AG09319 (cell line): ENCODE measurements around the gene WDR90.

ENCODE experiments used
- DNase-seq: peaks from one replicate; pipeline ENCODE4 v3.0.0-alpha.2; 2010; ENCODE audit warnings: low read depth; ENCODE audit errors: extremely low read depth
- TF ChIP-seq, protein P1 (sequence below): IDR thresholded peaks from 2 replicates; pipeline ENCODE4 v1.5.1; 2011; ENCODE audit warnings: low read depth, mild to moderate bottlenecking, inconsistent platforms, low read length, moderate library complexity

WDR90 gene

DNA sequence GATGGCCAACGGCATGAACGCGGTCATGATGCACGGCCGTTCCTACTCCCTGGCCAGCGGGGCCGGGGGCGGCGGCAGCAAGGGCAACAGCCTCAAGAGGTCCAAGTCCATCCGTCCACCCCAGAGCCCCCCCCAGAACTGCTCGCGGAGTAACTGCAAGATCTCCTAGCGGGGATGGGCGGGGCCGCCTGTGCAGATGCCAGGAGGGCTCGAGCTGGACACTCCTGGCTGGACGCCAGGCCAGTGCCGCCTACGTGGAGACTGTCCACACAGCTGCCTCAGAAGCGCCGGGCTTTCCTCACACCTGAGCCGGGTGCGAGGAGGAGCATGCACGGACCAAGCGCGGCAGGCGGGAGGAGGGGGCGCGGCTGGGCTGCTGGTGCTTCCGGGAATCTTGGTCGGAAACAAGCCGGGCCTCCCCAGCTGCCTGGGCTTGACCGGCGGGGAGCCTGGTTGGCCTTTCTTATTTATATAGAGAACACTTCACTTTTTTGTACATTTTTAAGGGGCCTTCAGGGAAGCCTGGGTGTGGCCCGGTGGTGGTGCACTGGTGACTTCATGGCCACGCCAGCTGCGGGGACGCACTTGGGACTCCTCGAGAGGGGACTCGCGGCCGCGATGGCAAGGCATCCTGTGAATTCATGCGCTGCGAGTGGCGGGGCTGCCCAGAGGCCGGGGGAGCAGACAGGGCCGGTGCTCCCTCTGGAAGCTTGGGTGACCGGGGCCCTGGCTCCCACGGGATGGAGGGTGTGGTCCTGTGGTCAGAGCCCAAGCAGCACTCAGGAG, 21.5 kb upstream of the WDR90 start:
- TF ChIP-seq, protein P1, sequence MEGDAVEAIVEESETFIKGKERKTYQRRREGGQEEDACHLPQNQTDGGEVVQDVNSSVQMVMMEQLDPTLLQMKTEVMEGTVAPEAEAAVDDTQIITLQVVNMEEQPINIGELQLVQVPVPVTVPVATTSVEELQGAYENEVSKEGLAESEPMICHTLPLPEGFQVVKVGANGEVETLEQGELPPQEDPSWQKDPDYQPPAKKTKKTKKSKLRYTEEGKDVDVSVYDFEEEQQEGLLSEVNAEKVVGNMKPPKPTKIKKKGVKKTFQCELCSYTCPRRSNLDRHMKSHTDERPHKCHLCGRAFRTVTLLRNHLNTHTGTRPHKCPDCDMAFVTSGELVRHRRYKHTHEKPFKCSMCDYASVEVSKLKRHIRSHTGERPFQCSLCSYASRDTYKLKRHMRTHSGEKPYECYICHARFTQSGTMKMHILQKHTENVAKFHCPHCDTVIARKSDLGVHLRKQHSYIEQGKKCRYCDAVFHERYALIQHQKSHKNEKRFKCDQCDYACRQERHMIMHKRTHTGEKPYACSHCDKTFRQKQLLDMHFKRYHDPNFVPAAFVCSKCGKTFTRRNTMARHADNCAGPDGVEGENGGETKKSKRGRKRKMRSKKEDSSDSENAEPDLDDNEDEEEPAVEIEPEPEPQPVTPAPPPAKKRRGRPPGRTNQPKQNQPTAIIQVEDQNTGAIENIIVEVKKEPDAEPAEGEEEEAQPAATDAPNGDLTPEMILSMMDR = no peak
- no peak for DNase-seq

DNA sequence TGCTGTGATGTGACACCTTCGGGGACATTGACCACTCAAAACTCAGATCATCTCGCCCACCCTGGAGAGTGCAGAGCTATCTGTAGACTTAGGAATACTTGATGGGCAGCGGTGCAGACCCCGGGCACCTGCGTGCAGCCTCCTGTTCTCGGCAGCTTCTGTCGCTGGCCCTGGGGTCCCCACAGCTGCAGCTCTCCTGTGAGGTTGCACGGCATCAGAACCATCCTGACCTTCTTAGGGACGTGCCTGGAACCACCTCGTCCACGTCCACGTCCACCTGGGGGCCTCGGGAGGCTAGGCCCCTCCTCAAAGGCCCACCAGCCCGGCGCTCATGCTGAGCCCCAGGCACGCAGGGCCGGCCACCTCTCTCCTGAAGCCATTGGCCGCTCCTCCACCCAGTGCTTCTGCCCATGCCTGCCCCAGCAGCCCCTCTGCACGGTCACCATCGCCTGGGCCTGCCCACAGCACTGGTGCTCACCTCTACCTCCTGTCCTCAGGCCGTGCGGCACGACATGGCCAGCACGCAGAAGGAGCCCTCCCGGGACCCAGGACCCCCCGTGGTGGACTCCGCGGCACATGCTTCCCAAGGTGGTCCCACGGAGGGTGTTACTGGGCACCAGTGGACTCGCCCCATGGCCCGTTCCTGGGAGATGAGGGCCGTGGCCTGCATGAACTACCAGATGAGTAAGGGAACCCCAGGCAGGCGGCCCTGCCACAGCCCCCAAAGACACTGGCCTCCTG, 20.7 kb upstream of the WDR90 start:
- no peak for DNase-seq
- TF ChIP-seq, protein P1 = no peak

- TF ChIP-seq, protein P1 = no peak
- DNase-seq = no peak
These were observed 19.9 kb upstream of the WDR90 start for GRCh38 chr16:629185-629832.

- TF ChIP-seq, protein P1 = no peak
- DNase-seq = no peak
These were observed 19.3 kb upstream of the WDR90 start for GRCh38 chr16:629833-630248.

GRCh38 chr16:630249-630814, 18.8 kb upstream of the WDR90 start:
- TF ChIP-seq, protein P1 = no peak
- DNase-seq = no peak

GRCh38 chr16:630815-631405, 18.3 kb upstream of the WDR90 start, which contains the start of gene WFIKKN1:
WFIKKN1 (plus strand) TSS chr16:630985; CDS start chr16:631254, 269 bp downstream.
- no peak for DNase-seq
- TF ChIP-seq, protein P1 = no peak
